HepG2 (cell line): Measurements from ENCODE around the gene CPSF4. TPM values are rescaled to one million over a fixed set of nuclear protein-coding genes. Genes with fewer than 3 reads are reported as not detected.

Experiments used
- ATAC-seq: fragments of 200-7000 bp; cut with Tn5 transposase; 3 replicates; pipeline ENCODE4 v1.9.1; 2020; ENCODE audit warnings: mild to moderate bottlenecking, moderate library complexity
- BruUV-seq: library from RNA; stranded (reverse); fragments of 400-500 nt; replicated peaks from 2 replicates; lab custom pipeline; 2021; lab: Mats Ljungman, UMichigan
- CTCF ChIA-PET: fragments of 300-600 bp; formaldehyde crosslinking; extraction: SDS; loops from one replicate; lab custom pipeline; 2021; ENCODE audit warnings: low total read pairs, inconsistent platforms, low intra/inter-chr PET ratio; lab: Yijun Ruan, JAX
- POLR2A ChIA-PET: fragments of 350-600 bp; sonication (Branson Sonifier 250); formaldehyde crosslinking; loops from one replicate; lab custom pipeline; 2020; ENCODE audit warnings: antibody characterized with exemption, inconsistent platforms; lab: Yijun Ruan, JAX
- DNase-seq: peaks from one replicate; pipeline ENCODE4 v3.0.0-alpha.2; 2015; ENCODE audit warnings: low spot score
- FAIRE-seq: peaks from 3 replicates; lab custom pipeline; 2011; peaks lifted over from hg19 to GRCh38; lab: Jason Lieb, UNC
- H2AFZ ChIP-seq: one replicate; pipeline ENCODE4 v1.6.1; 2011; ENCODE audit warnings: low read length, inconsistent platforms
- H3K27ac ChIP-seq: fragments of 300-600 bp; 3 replicates; pipeline ENCODE4 v1.8.0; 2011; ENCODE audit warnings: mixed run types, mild to moderate bottlenecking, mixed read lengths, low read length, inconsistent platforms; ENCODE audit not compliant: insufficient read depth; ENCODE audit errors: extremely low read length
- H3K27me3 ChIP-seq, 2 experiments: fragments of 200-600 bp in 1 of 2; 2 replicates in 1 of 2; 3 replicates in 1 of 2; pipeline versions ENCODE4 v1.6.0 to v1.8.0; 2011; ENCODE audit warnings: low read length in 2 of 2, mild to moderate bottlenecking in 2 of 2, moderate library complexity in 2 of 2, inconsistent platforms in 1 of 2; ENCODE audit not compliant: insufficient read depth in 2 of 2, control insufficient read depth in 1 of 2
- H3K36me3 ChIP-seq, 2 experiments: fragments of 200-600 bp in 1 of 2; replicated peaks in 1 of 2; 2 replicates in 1 of 2; 3 replicates in 1 of 2; pipeline versions ENCODE4 v1.5.1 to v1.8.0; 2011; ENCODE audit warnings: low read length in 2 of 2, inconsistent platforms in 1 of 2; ENCODE audit not compliant: insufficient read depth in 2 of 2, control insufficient read depth in 1 of 2
- H3K4me1 ChIP-seq: 2 replicates; pipeline ENCODE4 v1.5.1; 2012; ENCODE audit warnings: low read length, inconsistent platforms; ENCODE audit not compliant: insufficient read depth
- H3K4me2 ChIP-seq: 2 replicates; pipeline ENCODE4 v1.6.0; 2011; ENCODE audit warnings: low read depth, low read length, inconsistent platforms
- H3K4me3 ChIP-seq, 3 experiments: fragments of 200-600 bp in 1 of 3; sonication (generic), shearing (Covaris generic) in 1 of 3; replicated peaks in 1 of 3; 2 replicates each; pipeline ENCODE4 v1.5.1; 2011 to 2016; ENCODE audit warnings: low read length in 3 of 3, inconsistent platforms in 2 of 3, low read depth in 2 of 3, mild to moderate bottlenecking in 2 of 3, control low read depth in 1 of 3, mixed read lengths in 1 of 3; ENCODE audit not compliant: insufficient read depth in 1 of 3
- H3K79me2 ChIP-seq: one replicate; pipeline ENCODE4 v1.6.1; 2011; ENCODE audit warnings: low read length, inconsistent platforms; ENCODE audit not compliant: insufficient read depth
- H3K9ac ChIP-seq: 2 replicates; pipeline ENCODE4 v1.6.0; 2011; ENCODE audit warnings: mild to moderate bottlenecking, low read depth, low read length, inconsistent platforms; ENCODE audit not compliant: insufficient read depth
- H3K9me3 ChIP-seq: 2 replicates; pipeline ENCODE4 v1.5.1; 2012; ENCODE audit warnings: mild to moderate bottlenecking, low read length
- H4K20me1 ChIP-seq: 2 replicates; pipeline ENCODE4 v1.6.0; 2011; ENCODE audit warnings: inconsistent platforms, mild to moderate bottlenecking, low read length, moderate library complexity; ENCODE audit not compliant: insufficient read depth
- AGO1 ChIP-seq: fragments of 200-400 bp; formaldehyde crosslinking; IDR thresholded peaks from 2 replicates; pipeline ENCODE4 v1.6.1; 2017; ENCODE audit warnings: mild to moderate bottlenecking, low read depth, low read length, moderate library complexity; ENCODE audit not compliant: poor library complexity, severe bottlenecking
- AGO2 ChIP-seq: fragments of 200-400 bp; formaldehyde crosslinking; optimal IDR thresholded peaks from 2 replicates; pipeline ENCODE3; 2017; ENCODE audit warnings: mild to moderate bottlenecking, low read depth, low read length, moderate library complexity
- KDM2A ChIP-seq: sonication (generic); formaldehyde crosslinking; IDR thresholded peaks from 2 replicates; pipeline ENCODE4 v1.4.0; 2020; ENCODE audit warnings: low read depth, missing genetic modification reagents, borderline replicate concordance
- KLF12 ChIP-seq: sonication (generic); formaldehyde crosslinking; IDR thresholded peaks from 2 replicates; pipeline ENCODE4 v1.4.0; 2020; ENCODE audit warnings: missing genetic modification reagents, borderline replicate concordance
- RBFOX2 ChIP-seq: fragments of 200-400 bp; formaldehyde crosslinking; IDR thresholded peaks from 2 replicates; pipeline ENCODE4 v1.6.1; 2017; ENCODE audit warnings: low read depth, mild to moderate bottlenecking, low read length
- RBM22 ChIP-seq: fragments of 200-400 bp; formaldehyde crosslinking; optimal IDR thresholded peaks from 2 replicates; pipeline ENCODE3; 2017; ENCODE audit warnings: mild to moderate bottlenecking, low read length, moderate library complexity
- SALL1 ChIP-seq: sonication (generic); formaldehyde crosslinking; IDR thresholded peaks from 2 replicates; pipeline ENCODE4 v1.8.0; 2022; ENCODE audit warnings: mild to moderate bottlenecking, missing genetic modification reagents
- WIZ ChIP-seq: sonication (generic); formaldehyde crosslinking; IDR thresholded peaks from 2 replicates; pipeline ENCODE4 v1.5.1; 2020; ENCODE audit warnings: mild to moderate bottlenecking, missing genetic modification reagents
- XBP1 ChIP-seq: sonication (generic); formaldehyde crosslinking; IDR thresholded peaks from 2 replicates; pipeline ENCODE4 v1.5.0; 2020; ENCODE audit warnings: missing genetic modification reagents
- whole genome bisulfite sequencing: methylation state at CpG from one replicate; pipeline ENCODE4 v1.1.6; 2017; ENCODE audit warnings: low lambda C conversion rate; 5-methylcytosine and 5-hydroxymethylcytosine counted together
- in situ Hi-C: cut with HindIII; loops from 2 replicates; pipeline ENCODE4 v1.10.0; 2017; ENCODE audit warnings: low pct_unique_long_range_greater_than_20kb; ENCODE audit not compliant: extremely low pct_ligation_motif_present
- intact Hi-C: fragments of 100-400 bp; cut with micrococcal nuclease; formaldehyde crosslinking; loops from one replicate; pipeline ENCODE4 v1.10.0; 2022; ENCODE audit not compliant: unreplicated experiment
- polyA plus RNA-seq, 8 experiments: library from polyadenylated mRNA; depleted of rRNA in 3 of 8; stranded (reverse) in 7 of 8; unstranded in 1 of 8; fragments of >200 nt; fragmentation: Illumina TruSeq in 4 of 8; extraction: Trizol in 4 of 8; gene quantifications; 2 replicates each; pipeline versions ENCODE4 v1.2.1 to v1.2.3, GENCODE V29; 2011 to 2016; ENCODE audit warnings: low read depth in 4 of 8, missing spikeins in 1 of 8, mixed read lengths in 1 of 8; ENCODE audit not compliant: insufficient read depth in 1 of 8
- total RNA-seq, 5 experiments: library from RNA; depleted of rRNA; stranded (reverse); fragments of >200 nt; fragmentation: Illumina TruSeq; extraction: Trizol; gene quantifications; 2 replicates each; pipeline ENCODE4 v1.2.3, GENCODE V29; 2016; ENCODE audit warnings: low read depth in 1 of 5
- TF ChIP-seq, protein P1 (sequence below): sonication (generic); formaldehyde crosslinking; IDR thresholded peaks from 2 replicates; pipeline ENCODE4 v1.8.0; 2022; ENCODE audit warnings: mild to moderate bottlenecking, missing genetic modification reagents, borderline replicate concordance
- TF ChIP-seq, protein P2 (sequence below): sonication (generic); formaldehyde crosslinking; IDR thresholded peaks from 2 replicates; pipeline ENCODE4 v1.8.1; 2023; ENCODE audit warnings: mild to moderate bottlenecking, missing genetic modification reagents
- TF ChIP-seq, protein P3 (sequence below): sonication (generic); formaldehyde crosslinking; IDR thresholded peaks from 2 replicates; pipeline ENCODE4 v1.5.1; 2020; ENCODE audit warnings: mild to moderate bottlenecking, missing genetic modification reagents, moderate library complexity

CPSF4 gene
- total and polyA plus RNA-seq, 2 of the 13 experiments (the other 11 are each of a cell fraction or from before 2014, with no cell fraction given) = 34.1 to 49.6 TPM

DNA sequence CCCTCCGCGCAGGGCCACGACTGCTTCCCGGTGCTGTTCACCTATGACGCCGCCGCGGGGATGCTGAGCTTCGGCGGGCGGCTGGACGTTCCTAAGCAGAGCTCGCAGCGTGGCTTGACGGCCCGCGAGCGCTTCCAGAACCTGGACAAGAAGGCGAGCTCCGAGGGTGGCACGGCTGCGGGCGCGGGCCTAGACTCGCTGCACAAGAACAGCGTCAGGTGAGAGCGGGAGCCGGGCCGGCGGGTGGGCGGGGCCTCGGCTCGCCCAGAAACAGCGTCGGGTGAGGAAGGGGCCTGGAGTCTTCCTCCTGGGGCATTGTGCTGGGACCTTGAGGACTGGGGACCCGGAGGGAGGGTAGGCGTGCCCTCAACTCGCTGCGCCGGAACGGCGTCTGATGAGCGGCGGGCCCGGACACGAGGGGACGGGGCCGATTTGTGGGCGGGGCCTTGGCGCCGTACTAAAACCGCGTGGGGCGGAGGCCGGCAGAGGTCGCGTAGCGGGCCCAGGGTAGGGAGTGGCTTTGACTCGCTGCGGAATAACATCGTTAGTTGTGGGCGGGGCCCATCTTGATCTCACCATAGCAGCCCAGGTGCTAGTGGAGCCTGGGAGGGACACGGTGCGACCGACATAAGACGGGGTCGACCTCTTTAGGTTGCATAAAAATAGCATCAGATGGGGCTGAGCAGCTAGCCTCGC, 45.9 kb upstream of the CPSF4 start:
- FAIRE-seq (no peak), ATAC-seq (no peak), DNase-seq (no peak)
- no peak overlapping the region for H2AFZ ChIP-seq
- peaks cover 25 to 72% of the 10 kb centered on the region in 2 experiments for H3K36me3 ChIP-seq
- intact Hi-C loops = no loop called here
- H3K9ac ChIP-seq = no peak overlapping the region
- H3K4me1 ChIP-seq = no peaks in the 10 kb centered on the region
- ChIA-PET CTCF (no interaction called here), POLR2A (interaction anchor here (0.7 kb wide), 1 partner anchor 9 kb away, joined by 3 read pairs; no protein-coding TSS in a partner anchor)
- no peaks in the 10 kb centered on the region for H3K27me3 ChIP-seq
- TF ChIP-seq SALL1 (CRISPR knock-in tag) (no peak), AGO2 (peak; percentile 94), XBP1 (CRISPR knock-in tag) (no peak), RBFOX2 (peak; percentile 77), KDM2A (CRISPR knock-in tag) (0 out of 2 replicates have a peak, but pooled peaks have one; percentile 22), KLF12 (CRISPR knock-in tag) (no peak), AGO1 (peak; percentile 54), WIZ (CRISPR knock-in tag) (no peak), RBM22 (peak; percentile 61)
- TF ChIP-seq, protein P1, sequence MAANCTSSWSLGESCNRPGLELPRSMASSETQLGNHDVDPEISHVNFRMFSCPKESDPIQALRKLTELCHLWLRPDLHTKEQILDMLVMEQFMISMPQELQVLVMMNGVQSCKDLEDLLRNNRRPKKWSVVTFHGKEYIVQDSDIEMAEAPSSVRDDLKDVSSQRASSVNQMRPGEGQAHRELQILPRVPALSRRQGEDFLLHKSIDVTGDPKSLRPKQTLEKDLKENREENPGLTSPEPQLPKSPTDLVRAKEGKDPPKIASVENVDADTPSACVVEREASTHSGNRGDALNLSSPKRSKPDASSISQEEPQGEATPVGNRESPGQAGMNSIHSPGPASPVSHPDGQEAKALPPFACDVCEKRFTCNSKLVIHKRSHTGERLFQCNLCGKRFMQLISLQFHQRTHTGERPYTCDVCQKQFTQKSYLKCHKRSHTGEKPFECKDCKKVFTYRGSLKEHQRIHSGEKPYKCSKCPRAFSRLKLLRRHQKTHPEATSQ = no peak
- TF ChIP-seq, protein P2, sequence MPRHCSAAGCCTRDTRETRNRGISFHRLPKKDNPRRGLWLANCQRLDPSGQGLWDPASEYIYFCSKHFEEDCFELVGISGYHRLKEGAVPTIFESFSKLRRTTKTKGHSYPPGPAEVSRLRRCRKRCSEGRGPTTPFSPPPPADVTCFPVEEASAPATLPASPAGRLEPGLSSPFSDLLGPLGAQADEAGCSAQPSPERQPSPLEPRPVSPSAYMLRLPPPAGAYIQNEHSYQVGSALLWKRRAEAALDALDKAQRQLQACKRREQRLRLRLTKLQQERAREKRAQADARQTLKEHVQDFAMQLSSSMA (CRISPR knock-in tag) = no peak
- TF ChIP-seq, protein P3, sequence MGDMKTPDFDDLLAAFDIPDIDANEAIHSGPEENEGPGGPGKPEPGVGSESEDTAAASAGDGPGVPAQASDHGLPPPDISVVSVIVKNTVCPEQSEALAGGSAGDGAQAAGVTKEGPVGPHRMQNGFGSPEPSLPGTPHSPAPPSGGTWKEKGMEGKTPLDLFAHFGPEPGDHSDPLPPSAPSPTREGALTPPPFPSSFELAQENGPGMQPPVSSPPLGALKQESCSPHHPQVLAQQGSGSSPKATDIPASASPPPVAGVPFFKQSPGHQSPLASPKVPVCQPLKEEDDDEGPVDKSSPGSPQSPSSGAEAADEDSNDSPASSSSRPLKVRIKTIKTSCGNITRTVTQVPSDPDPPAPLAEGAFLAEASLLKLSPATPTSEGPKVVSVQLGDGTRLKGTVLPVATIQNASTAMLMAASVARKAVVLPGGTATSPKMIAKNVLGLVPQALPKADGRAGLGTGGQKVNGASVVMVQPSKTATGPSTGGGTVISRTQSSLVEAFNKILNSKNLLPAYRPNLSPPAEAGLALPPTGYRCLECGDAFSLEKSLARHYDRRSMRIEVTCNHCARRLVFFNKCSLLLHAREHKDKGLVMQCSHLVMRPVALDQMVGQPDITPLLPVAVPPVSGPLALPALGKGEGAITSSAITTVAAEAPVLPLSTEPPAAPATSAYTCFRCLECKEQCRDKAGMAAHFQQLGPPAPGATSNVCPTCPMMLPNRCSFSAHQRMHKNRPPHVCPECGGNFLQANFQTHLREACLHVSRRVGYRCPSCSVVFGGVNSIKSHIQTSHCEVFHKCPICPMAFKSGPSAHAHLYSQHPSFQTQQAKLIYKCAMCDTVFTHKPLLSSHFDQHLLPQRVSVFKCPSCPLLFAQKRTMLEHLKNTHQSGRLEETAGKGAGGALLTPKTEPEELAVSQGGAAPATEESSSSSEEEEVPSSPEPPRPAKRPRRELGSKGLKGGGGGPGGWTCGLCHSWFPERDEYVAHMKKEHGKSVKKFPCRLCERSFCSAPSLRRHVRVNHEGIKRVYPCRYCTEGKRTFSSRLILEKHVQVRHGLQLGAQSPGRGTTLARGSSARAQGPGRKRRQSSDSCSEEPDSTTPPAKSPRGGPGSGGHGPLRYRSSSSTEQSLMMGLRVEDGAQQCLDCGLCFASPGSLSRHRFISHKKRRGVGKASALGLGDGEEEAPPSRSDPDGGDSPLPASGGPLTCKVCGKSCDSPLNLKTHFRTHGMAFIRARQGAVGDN (CRISPR knock-in tag) = 0 out of 2 replicates have a peak, but pooled peaks have one; percentile 16
- in situ Hi-C loops = no loop called here
- H3K27ac ChIP-seq = no peak overlapping the region
- H3K9me3 ChIP-seq = no peaks in the 10 kb centered on the region
- WGBS = 97% methylated on average over 68 of the region's 68 CpGs
- no peaks in the 10 kb centered on the region for H3K79me2 ChIP-seq
- no TSS peak for BruUV-seq
- no peak overlapping the region for H3K4me2 ChIP-seq
- H3K4me3 ChIP-seq = no peak overlapping the region
- H4K20me1 ChIP-seq = no peaks in the 10 kb centered on the region
